GM10266 (cell line): ENCODE data around the gene WNT1.

ENCODE experiments used
- DNase-seq: peaks from one replicate; pipeline ENCODE4 v3.0.0; 2012; ENCODE audit errors: extremely low spot score
- TF ChIP-seq, protein P1 (sequence below): IDR thresholded peaks from 2 replicates; pipeline ENCODE4 v1.5.1; 2012; ENCODE audit warnings: mild to moderate bottlenecking, low read depth; ENCODE audit not compliant: control insufficient read depth, insufficient read depth; ENCODE audit errors: missing control alignments

Gene WNT1

DNA sequence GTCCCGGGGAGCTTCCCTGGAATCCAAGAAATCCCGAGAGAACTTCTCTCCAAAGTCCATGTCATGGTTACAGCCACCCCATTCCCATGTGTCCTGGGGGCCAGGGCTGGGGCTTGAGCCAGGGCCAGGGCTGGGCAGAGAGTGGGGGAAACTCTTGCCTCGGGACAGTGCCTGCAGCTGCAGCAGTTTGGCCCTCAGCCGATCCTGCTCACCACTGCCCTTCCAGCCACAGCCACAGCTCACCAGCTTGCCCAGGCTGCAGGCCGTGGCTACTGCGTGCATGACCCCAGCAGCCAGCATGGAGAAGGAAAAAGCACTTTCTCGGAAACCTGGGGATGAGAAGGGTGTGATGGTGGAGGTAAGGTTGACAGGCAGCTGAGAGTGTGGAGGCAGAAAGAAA is 10.1 kb upstream of the WNT1 start:
- DNase-seq: no peak
- TF ChIP-seq, protein P1, sequence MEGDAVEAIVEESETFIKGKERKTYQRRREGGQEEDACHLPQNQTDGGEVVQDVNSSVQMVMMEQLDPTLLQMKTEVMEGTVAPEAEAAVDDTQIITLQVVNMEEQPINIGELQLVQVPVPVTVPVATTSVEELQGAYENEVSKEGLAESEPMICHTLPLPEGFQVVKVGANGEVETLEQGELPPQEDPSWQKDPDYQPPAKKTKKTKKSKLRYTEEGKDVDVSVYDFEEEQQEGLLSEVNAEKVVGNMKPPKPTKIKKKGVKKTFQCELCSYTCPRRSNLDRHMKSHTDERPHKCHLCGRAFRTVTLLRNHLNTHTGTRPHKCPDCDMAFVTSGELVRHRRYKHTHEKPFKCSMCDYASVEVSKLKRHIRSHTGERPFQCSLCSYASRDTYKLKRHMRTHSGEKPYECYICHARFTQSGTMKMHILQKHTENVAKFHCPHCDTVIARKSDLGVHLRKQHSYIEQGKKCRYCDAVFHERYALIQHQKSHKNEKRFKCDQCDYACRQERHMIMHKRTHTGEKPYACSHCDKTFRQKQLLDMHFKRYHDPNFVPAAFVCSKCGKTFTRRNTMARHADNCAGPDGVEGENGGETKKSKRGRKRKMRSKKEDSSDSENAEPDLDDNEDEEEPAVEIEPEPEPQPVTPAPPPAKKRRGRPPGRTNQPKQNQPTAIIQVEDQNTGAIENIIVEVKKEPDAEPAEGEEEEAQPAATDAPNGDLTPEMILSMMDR: no peak

GRCh38 chr12:48968467-48968866 is 9.7 kb upstream of the WNT1 start:
- TF ChIP-seq, protein P1: no peak
- DNase-seq: peak; percentile 75

- DNase-seq: peak; percentile 61
- TF ChIP-seq, protein P1: no peak
Observed at GRCh38 chr12:48969160-48969771, 8.9 kb upstream of the WNT1 start.

GRCh38 chr12:48969833-48970701 is 8.1 kb upstream of the WNT1 start:
- peak; percentile 74 for DNase-seq

DNA sequence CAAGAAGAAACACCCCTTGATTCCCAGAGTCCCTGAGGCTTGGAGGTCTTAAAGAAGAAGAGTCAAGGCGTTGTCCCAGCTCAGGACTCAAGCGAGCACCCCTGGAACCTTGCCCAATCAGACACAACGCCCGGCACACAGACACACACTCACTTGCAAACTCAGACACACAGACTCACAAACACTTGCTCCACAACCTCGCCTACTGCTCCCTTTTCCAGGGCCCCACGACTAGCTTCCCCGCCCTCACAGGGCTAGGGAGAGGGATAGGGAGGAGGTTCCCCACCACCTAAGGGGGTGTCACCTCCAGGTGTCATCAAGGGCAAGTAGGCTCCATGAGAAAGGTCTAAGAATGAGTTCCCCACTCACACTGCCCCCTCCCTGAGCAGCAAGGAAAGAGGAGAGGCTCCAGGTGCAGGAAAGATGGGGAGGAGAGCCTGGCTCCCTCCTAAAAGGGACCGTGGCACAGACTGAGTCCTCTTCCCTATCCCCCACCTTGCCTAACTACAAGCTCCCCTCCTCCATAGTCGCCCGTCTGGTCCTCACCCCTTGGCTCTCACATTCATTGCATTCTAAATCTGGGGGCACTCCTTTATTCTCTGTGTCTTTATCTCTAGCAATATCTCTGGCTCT is 7.3 kb upstream of the WNT1 start:
- TF ChIP-seq, protein P1: no peak
- peak; percentile 25 for DNase-seq

More at GRCh38 chr12:48969833-48970701, 8.1 kb upstream of the WNT1 start:
- TF ChIP-seq, protein P1: peak; percentile 37

- TF ChIP-seq, protein P1: no peak
- DNase-seq: peak; percentile 42
Observed at GRCh38 chr12:48972213-48972951, 5.7 kb upstream of the WNT1 start.
